NOMO-1 treated with DMSO at 0.1 percent for 48 hours (cell line): ENCODE data around the gene AZIN2.
A peak's percentile ranks its signal among the peaks of the same experiment; 100 is the strongest.
"Not testable (repeated sequence)": the region's sequence is repeated elsewhere in the genome, so short reads cannot be mapped to it uniquely, and the experiment has no call there.

ENCODE experiments used
- DNase-seq: peaks from one replicate; lab custom pipeline; 2025; ENCODE audit not compliant: unreplicated experiment; lab: John Stamatoyannopoulos, UW

AZIN2 gene

DNA sequence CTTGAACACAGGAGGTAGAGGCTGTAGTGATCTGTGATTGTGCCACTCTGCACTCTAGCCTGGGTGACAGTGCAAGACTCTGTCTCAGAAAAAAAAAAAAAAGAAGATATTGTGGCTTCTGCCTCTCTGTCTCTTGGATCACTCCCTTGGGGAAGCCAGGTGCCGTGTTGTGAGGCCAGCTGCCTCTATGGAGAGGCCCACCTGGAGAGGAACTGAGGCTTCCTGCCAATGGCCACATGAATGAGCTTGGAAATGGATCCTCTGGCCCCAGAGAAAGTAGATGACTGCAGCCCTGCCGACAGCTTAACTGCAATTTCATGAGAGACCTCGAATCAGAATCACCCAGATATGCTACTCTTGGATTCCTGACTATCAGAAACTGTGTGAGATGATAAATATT lies 24.5 kb upstream of the AZIN2 start:
- no peak for DNase-seq

DNA sequence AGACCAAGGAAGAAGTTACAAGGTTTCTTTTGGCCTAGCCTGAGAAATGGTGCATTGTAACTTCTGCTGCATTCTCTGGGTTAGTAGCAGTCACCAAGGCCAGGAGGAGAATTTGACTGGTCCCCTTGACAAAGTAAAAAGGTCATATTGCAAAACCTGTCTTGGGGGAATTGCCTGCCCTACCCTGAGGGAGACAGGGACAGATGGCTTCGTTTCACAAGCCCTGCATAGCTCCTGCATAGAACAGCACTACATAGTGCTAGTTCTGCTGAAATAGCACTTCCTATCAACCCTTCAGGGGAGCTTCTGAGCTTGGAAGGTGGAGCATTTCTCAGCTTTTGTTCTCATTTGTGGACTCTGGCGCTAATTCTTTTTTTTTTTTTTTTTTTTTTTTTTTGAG lies 23.9 kb upstream of the AZIN2 start:
- DNase-seq, result peak; percentile 57

GRCh38 chr1:33060579-33061083 lies 20.3 kb upstream of the AZIN2 start:
- no peak for DNase-seq

DNA sequence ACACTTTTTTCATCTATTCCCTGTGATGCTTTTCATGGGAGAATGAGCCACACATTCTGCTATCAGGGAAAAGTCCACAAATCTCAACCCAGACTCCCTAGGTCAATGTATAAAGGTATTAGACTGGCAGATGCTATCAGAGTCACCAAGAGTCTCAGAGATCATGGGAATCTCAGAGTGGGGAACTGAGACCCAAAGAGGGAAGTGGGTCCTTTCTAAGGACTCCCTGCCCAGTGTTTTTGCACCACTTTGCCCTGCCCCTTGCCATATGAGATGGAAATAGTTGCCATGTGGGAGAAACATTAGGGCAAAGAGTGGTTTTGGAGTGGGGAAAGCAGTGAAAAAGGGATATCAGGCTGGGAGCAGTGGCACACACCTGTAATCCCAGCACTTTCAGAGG lies 19.1 kb upstream of the AZIN2 start:
- DNase-seq, result no peak

DNA sequence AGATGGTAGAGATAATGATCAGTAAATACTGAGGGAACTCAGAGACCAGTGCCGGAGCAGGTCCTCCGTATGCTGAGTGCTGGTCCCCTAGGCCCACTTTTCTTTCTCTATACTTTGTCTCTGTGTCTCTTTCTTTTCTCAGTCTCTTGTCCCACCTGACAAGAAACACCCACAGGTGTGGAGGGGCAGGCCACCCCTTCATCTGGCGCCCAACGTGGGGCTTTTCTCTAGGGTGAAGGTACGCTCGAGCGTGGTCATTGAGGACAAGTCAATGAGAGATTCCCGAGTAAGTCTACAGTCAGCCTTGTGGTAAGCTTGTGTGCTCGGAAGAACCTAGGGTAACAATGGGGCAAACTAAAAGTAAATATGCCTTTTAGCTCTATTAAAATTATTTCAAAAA lies 16.7 kb upstream of the AZIN2 start:
- not testable (repeated sequence) for DNase-seq

GRCh38 chr1:33065301-33065700 lies 15.7 kb upstream of the AZIN2 start:
- DNase-seq, result no peak

DNA sequence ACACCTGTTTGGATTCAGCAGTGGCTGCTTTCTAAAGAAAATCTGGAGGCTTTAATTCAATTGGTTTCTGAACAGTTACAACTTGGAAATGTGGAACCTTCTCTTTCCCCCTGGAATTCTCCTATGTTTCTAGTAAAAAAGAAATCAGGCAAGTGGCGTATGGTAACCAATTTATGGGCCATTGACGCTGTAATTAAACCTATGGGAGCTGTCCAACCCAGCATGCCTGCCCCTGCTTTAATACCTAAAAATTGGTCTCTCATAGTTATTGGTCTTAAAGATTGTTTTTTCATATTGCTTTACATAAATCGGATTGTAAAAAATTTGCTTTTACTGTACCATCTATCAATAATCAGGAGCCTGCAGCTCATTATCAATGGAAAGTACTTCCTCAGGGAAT lies 14.5 kb upstream of the AZIN2 start:
- not testable (repeated sequence) for DNase-seq

DNA sequence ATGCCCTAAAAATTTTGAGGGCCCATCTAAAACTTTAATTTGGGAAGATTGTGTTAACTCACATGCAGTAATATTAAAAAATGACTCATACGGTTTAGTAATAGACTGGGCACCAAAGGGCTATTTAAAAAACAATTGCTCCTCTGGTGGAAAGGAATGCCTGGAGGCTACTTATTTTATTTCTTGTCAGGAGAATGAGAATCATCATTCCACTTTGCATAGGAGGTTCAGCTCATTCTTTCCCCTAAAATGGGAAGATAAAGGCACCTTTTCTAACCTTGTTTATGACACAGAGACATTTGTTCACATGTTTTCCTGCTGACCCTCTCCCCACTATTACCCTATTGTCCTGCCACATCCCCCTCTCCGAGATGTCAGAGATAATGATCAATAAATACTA lies 12.8 kb upstream of the AZIN2 start:
- DNase-seq, result not testable (repeated sequence)

- no peak for DNase-seq
Observed at GRCh38 chr1:33070628-33071027, 10.3 kb upstream of the AZIN2 start.

- DNase-seq, result no peak
Observed at GRCh38 chr1:33072707-33073106, 8.2 kb upstream of the AZIN2 start.

- DNase-seq, result no peak
Observed at GRCh38 chr1:33074193-33074945, 6.6 kb upstream of the AZIN2 start.

GRCh38 chr1:33078030-33078591 lies 2.8 kb upstream of the AZIN2 start:
- DNase-seq, result no peak

DNA sequence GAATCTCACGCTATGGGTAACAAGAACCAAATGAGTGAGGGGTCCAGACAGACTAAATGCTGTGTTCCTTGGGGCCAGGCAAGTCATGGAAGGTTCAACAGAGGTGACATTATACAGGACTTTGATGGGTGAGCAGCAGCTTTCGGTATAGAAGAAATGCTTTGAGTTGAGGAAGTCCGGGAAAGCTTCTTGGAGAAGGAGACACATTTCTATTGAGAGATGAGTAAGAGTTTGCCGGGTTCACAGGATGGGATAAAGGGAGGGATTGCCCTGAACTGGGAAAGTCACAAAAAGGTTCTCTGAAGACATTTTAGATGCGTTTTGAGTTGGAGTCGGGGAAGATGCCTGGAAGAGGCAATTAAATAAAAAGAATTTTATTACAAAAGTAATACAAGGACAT lies 580 bp upstream of the AZIN2 start:
- DNase-seq, result no peak

DNA sequence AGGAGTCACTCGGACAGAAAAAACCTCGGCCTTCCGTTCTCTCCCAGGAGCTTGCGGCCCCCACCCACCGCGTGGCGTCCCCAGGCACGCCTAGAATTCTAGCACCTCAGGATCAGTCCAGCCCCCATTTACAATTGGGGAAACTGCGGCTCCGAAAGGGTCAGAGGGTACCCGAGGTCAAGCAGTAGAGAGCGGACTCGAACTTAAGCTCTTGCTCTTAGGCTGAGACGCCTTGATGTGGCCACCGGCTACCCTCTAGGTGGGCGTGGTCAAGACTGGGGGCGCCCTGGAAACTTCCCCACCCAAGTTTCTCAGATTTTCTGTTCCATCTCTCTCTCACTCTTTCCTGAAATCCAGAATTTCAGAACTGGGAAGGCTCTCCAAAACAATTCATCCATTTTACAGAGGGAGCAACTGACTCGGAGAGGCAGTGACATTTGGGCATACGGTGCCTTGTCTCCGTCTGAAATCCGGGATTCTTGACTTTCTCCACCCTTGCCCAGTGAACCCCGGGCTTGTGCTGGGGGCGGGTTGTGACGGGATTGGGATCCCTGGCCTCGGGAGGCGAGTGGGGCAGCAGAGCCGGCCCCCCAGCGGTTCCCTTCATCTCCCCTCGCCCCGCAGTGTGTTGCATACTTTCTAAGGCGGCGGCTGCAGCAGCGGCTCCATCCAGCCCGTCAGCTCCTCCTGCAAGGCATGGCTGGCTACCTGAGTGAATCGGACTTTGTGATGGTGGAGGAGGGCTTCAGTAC lies 777 bp downstream of the AZIN2 start:
- no peak for DNase-seq

DNA sequence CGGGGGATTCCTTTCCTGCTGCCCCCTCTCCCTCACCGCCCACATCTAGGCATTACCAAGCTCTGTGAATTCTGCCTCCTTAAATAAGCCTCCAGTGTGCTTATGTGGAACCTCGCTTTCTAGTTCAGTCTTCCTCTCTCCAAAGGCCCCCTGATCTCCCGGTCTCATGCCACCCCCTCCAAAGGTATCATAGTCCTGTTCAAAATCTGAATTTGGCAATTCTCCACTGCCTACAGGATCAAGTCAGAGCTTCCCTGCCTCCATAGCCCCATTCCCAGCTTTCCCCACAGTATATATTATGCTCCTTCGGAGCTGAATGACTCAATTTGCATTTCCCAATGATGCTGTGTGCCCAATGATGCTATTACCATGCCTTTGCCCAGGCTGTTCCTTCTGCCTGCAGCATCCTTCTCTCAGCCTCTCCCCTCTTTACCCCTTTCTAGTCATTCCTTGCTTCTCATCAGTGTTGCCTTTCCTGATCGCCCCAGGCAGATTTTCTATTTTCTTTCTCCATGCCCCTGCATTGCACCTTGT lies 1.7 kb downstream of the AZIN2 start:
- DNase-seq, result no peak

DNA sequence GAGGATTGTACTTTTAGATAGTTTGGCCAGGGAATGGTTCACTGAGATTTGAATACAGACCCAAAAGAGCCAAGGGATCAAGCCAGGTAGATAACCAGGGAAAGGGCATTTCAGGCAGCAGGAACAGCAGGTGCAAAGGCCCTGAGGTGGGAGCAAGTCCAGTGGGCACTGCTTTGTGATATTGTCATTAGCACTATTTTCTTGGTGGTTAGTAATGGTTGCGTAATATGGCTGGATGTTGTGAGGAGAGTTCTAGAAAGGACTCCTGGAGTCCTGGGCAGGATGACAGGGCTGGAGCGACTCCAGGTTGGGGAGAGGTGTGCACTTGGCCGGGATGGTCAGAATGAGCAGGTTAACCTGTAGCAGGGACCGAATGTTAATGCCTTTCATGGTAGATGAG lies 4.4 kb downstream of the AZIN2 start:
- DNase-seq, result no peak

GRCh38 chr1:33086384-33086850 lies 5.5 kb downstream of the AZIN2 start:
- DNase-seq, result peak; percentile 63

DNA sequence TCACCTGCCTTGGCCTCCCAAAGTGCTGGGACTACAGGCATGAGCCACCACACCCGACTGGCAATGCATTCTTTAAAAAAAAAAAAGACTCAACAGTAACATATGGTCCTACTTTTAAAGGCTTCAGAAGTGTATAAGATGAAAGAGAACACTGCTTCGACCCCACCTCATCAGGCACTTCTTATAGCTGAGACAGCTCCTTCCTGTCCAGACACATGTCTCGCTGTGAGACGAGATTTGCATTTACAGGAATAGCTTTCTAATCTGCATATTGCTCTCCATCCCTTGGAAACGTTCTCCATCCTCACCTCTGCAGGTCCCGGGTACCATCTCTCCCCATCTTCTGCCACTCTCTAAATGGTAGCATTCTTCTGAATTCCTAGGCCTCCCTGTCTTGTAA lies 6.7 kb downstream of the AZIN2 start:
- no peak for DNase-seq

- peak; percentile 80 for DNase-seq
Observed at GRCh38 chr1:33088119-33088906, 7.4 kb downstream of the AZIN2 start.

- DNase-seq, result no peak
Observed at GRCh38 chr1:33089457-33089856, 8.5 kb downstream of the AZIN2 start.

- no peak for DNase-seq
Observed at GRCh38 chr1:33092438-33092837, 11.5 kb downstream of the AZIN2 start.
